GM19023 (cell line): ENCODE measurements around the gene ZBTB39.
"Not testable (repeated sequence)": the region's sequence is repeated elsewhere in the genome, so short reads cannot be mapped to it uniquely, and the experiment has no call there.

Source experiments
- ATAC-seq: cut with Tn5 transposase; IDR thresholded peaks from one replicate; pipeline ENCODE4 v1.9.1; 2021; ENCODE audit warnings: mild to moderate bottlenecking, moderate library complexity; ENCODE audit not compliant: unreplicated experiment

ZBTB39 gene

DNA sequence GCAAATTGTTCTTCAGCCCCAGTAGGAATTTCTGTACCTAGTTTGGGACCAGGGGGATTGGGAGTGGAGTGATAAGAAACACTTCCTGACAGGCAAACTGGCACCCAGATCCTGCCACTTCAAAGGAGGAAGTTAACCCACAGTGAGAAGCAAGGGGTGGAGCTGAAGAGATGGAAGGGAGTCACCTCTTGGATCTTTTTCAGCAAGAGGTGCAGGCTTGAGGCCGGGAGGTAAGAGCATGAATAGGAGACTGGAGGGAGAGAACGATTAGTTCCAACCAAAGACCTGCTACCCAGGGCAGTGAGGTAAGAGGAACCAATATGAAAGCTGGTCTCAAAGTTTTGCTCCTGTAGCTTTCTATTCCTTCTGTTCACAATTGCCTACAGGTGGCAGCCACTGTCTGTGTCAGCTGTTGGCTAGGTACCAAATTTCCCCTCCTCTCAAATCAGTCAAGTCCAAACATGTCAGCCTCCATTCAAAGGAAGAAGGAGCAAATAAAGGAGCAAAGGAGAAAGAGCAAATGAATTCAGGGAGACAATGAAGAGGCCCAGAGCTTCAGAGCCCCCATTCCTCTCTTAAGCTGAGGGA, 24.9 kb upstream of the ZBTB39 start:
- no peak for ATAC-seq

DNA sequence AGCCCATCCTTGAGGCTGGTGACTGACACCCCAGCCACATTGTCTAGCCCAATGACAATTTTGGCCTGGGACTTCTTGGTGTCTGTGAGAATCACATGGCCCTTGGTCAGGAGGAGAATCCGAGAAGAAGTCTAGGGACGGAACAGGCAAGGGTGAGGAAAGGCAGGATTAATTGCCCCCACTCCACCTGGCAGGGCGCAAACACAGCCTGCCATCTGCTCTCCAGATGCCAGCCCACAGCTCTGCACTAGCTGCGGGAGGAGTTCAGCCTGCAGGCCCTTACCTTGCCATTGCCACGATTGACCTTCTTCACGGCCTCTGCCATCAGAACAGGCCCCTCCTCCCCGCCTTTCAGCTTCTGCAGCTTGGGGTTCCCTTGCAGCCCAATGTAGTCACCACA, 23.1 kb upstream of the ZBTB39 start:
- ATAC-seq = no peak

DNA sequence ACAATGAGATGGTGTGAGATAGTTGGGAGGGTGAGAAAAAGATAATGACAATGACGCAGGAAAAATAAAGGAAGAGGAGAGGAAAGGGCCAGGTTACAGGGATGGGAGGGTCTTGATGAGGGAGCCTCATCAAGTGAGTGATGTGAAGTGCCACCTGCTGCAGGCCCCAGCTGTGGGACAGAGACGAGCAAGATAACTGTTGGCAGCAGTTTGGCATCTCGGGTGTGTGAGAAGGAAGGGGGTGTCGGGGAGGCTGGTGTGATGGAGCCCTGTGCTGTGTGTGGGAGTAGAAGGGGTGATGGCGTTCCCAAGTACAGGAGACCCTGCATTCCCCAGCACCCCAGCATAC, 21.4 kb upstream of the ZBTB39 start:
- ATAC-seq = no peak

DNA sequence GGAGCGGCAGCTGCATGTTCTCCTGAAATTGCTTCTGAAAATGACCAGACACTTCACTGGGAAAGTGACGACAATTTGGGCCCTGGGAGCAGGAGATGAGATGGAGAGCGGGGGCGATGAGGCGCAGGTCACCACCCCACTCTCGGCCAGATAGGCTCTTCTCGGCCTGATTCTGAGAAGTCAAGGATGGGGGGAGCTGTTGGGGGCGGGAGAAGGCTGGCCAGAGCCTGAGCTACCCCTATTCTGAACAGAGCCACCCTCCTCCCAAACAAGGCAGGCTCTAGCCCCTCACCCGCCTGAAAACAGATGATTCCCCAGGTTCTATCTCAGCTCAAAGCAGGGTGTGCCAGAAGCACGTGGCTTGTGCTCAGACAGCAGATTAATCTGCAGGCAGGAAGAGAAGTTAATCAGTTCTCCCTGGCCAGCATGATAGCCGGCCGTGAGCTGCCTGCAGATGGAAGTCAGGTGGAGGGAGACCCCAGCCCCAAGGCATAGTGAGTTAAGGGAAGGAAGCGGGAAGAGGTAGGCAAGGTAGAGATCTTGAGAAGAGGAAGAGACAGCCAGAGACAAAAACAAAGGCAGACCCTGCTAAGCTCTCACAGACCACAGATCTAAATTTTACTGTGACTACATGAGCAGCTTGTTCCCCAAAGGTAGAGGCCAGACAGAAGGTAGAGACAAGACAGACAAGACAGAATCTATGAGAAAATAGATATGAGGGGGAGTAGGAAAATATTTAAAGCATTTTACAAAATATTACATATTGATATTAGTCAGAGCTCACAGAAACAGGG, 20.9 kb upstream of the ZBTB39 start:
- ATAC-seq = no peak

DNA sequence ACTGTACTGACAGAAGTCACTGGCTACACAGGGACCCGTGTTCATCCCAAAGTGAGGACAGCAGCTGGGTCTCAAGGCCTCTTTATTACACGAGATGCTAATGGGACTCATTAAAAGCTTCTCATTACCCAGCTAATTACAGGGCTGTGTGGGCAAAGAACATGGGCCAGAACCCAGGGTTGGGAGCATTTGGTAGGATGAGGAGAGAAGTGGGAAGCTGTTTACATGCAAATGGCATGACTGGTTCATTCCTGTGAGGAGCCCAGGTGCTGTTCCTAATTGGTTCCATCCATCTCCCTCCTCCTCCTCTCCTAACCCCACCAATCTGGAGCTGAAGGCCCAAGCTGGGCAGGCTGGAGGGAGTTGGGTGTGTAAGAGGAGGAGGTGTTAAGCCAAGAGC, 18.9 kb upstream of the ZBTB39 start:
- no peak for ATAC-seq

DNA sequence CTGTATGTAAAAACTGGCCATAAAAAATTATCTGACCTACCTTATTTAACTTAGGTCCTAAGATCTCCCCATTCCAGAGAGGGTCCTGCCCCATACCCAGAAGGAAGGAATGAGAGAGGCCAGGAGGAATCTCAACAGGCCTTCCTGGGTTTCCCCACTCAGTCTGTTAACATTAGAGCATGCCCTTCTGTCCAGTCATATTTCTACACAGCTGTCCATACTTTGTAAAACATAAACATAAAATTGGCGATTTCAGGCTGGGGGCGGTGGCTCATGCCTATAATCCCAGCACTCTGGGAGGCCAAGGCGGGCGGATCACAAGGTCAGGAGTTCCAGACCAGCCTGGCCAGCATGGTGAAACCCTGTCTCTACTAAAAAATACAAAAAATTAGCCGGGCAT, 16.0 kb upstream of the ZBTB39 start:
- not testable (repeated sequence) for ATAC-seq

DNA sequence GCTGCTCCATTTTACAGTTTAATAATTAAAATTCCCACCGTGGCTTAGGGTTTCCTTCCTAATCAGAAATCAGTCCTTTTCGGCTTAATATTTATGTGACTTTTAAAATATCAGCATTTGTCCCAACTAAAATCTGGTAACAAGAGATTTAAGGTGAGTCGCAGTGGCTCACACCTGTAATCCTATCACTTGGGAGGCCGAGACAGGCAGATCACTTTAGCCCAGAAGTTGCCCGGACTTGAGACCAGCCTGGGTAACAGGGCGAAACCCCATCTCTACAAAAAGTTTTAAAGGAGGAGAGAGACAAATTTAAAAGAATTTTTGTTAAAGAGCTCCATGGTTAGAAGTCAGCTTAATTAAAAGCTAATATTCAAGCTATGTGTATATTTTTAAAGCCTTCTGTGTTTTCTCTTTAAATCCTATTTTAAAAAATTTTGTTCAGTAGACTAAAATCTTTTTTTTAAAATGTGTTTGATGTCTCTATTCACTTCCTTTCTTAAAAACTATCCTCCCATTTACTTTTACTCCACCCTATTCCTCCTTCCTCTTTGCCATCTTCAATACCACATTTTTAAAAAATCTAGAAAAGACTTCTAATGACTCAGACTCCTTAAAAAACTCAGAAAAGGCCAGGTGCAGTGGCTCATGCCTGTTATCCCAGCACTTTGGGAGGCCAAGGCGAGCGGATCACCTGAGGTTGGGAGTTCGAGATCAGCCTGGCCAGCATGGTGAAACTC, 13.8 kb upstream of the ZBTB39 start:
- no peak for ATAC-seq

DNA sequence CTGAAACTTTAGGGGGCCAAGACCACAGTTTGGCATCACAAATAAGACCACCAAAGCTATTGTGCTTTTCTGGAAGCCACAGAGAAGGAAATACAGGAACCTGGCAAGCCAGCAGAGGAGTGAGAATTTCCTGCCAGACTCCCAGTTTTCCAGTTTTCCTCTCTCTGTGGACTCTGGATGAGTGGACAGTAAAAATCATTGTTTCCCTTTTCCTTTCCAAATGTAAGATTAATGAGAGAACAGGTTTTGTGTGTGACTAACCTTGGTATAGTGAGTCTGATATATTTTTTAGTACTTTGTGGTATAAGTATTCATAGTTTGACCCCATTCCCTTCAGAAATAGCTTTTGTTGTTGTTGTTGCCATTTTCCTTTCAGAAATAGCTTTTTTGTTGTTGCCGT, 12.6 kb upstream of the ZBTB39 start:
- no peak for ATAC-seq

DNA sequence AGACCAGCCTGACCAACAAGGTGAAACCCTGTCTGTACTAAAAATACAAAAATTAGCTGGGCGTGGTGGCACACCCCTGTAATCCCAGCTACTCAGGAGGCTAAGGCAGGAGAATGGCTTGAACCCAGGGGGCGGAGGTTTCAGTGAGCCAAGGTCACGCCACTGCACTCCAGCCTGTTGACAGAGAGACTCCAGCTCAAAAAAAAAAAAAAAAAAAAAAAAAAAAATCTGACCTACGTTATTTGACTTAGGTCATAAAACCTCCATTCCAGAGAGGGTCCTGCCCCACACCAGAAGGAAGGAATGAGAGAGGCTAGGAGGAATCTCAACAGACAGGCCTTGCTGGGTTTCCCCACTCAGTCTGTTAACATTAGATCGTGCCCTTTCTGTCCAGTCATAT, 12.0 kb upstream of the ZBTB39 start:
- not testable (repeated sequence) for ATAC-seq

DNA sequence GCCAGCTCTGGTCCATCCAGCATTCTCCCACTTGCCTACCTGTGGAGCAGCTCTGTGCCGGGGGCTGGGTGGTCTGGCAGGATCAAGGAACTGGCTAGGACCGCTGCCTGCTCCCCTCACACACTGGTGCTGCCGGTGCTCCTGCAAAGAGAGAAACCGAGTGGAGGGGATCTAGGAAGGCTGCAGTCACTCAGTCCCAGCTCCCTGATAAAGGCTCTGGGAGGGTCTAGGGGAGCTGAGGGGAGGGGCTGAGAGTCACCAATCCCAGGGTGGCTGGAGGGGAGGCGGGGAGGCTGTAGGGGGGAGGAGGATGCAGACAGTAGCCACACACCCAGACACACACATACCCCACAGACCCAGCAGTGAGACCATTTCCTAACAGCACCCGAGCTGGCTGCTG, 10.0 kb upstream of the ZBTB39 start, which contains the start of gene TAC3:
Gene TAC3 (minus strand): TSS at position 182 of the 400 bp plus-strand sequence. CDS start 732 bp downstream, outside the sequence.
- ATAC-seq = no peak

DNA sequence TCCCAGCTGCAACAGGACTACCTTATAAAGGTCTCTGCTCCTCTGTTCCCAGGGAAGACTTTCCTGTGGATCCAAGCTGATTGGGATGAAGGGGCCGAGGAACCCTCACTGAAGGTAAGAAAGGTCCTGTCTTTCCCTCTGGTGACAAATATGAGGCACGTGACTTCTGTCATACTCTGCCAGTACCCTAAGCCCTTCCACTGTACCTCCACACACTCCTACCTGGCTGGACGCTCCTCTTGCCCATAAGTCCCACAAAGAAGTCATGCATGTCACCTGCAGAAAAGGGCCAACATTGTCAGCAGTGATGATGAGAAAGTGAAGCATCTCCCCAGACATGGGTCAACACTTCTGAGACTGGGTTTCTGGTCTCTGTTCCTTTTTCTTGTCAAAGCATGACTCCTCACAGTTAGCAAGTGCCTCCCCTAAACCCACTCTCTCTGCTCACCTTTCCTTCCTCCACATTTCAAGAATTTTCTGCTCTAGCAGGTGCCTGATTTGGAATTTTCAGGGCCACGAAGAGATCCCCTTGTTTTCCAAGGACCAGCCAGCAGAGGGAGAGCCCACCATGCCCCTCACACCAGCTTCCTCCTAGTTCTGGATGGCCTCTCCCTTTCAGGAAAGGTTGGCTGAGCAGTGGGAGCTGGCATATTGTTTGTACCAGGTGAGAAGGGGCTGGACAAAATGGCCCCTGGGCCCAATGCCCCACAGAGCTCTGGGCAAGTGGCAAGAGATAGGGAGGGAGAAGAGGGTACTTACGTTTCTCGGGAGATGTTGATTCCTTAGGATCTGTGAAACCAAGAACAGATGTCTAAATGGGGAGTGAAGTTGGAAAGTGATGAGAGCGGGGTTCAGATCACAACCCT, 6.5 kb upstream of the ZBTB39 start:
- peak; percentile 78 for ATAC-seq

DNA sequence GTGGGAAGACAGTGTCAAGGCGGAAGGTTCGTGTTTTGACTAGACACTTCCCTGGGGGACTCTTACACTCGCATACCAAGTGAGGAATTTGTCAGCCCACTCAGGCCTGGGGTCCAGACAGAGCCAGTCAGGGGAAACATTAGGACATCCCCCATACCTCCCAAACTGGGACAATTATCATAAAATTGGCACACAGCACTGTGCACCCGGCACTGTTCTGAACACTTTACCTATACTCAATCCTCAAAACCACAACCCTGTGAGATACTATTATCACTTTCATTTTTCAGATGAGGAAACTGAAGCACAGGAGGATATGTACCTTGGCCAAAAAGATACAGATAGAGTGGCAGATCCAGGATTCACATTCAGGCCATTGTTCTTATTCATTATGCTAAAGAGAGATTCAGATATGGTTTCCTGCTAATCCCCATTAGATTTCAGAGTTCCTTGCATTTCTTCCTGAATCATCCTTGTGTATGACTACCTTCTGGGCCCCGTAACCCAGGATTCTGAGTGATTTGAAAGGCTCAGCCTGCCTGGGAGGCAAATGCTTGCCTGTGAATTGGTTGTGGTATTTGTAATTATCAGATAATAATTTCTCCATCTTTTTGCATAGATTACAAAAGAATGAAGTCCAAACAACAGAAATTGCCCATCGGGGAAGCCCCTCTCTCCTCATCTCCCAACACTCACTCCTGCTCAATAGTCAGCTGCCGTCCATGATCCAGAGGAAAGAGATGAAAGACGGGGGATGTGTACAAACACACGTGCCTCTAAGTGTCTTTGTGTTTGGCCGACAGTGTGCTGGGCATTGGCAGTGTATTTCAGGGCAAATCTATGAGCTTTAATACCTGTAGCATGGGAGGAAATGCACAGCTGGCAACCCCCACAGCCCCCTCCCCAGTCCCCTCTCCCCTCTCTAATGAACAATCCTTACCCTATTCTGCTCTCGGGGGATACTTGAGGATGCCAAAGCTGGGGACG, 5.4 kb upstream of the ZBTB39 start:
- no peak for ATAC-seq

DNA sequence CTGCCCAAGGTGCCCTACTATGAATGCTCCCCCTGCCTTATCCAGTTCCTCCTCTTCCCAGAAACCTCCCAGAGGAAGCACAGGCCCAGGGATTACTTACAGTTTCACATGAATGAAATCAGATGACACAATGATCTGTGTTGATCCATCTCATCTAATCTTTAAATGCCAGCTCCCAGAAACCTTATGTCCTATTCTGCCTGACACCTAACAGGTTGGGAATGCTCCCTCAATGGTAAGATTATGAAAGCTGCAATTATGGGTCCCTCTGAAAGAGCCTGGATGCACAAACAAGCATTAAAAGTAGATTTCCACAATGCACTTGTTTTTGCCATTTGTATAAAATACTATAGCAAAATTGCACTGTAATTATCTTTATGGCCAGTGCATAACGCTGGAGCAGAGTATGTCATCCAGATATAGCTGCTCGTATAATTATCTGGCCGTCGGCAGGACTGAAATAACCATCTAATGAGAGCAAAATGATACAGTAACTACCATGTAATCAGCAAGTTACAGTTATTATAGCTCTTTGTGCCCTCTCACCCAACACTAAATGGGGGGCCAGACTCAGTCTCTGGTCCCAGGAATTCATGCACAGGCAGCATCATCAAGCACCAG, 4.4 kb upstream of the ZBTB39 start:
- no peak for ATAC-seq

DNA sequence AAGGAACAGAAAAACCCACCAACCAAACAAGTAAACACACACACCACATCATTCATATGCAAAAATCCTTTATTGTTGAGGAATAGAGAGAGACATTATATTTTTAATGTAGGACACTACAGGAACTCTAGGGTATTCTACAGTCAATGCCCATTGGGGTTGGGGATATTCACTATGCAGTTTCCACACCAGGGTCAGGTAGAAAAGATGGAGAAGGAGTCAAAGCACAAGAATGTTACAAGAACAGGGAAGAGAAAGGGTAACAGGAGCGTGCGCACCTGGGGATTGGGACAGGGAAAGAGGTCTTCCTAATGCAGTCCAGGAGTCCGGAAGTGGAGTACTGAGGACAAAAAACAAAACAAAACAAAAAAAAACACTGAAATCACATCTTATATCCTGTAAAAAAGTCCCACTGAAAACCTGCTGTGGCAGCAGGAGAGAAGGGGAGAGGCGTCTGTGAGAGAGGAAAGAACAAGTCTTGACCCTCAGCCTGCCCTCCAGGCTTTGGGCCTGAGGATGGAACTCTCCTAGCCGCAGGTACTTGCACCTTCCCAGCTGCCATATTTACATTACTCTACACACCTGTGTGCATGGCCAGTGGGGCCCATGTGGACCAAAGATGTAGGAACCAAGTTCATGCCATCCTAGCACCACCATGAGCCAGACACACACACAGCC, 3.7 kb upstream of the ZBTB39 start:
- no peak for ATAC-seq

DNA sequence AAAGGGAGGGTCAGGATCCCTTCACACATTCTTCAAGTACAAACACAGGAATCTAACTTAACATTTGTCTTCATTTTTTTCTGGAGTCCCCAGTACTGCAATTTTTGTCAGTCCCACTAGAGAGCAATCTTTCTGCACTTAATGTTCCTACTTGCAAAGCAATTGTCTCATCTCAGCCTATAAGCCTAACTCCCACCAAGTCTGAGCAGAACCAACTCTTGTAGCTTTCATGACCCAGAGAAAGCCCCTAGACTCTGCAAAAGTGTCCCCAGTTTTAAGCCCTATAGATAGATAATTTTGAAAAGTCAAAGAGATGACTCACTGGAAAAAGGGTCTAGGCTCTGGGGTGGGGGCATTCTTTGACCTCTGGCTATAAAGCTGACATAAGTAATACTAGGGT, 1.8 kb upstream of the ZBTB39 start:
- ATAC-seq = no peak

DNA sequence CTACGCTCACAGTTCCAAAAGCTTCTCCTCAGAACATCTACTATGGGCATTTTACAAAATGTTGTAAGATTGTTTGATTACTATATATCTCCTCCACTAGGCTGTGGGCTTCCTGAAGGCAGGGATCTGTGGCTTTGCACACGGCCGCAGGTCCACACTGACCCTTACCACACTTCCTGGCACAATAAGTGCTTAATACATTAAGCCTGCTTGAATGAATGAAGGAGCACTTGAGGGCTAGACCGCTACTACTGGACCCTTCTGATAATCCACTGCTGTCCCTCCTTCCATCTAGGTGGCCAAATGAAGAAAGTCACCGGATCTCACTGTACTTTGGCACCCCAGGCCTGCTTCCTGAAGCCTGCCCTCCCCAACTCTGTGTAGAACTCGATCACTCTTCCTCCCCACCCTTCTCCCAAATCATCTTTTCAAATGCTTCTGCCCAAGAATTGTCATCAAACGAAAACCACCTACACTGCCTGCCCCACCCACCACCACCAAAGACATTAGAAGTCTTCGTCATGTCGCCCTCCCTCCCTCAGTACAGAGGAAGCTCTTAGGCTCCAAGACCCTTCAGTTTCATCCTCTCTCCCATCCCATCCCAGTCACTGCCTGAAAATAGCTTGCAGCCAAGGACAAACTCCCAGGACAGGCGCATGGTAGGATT, 596 bp upstream of the ZBTB39 start:
- ATAC-seq = no peak

DNA sequence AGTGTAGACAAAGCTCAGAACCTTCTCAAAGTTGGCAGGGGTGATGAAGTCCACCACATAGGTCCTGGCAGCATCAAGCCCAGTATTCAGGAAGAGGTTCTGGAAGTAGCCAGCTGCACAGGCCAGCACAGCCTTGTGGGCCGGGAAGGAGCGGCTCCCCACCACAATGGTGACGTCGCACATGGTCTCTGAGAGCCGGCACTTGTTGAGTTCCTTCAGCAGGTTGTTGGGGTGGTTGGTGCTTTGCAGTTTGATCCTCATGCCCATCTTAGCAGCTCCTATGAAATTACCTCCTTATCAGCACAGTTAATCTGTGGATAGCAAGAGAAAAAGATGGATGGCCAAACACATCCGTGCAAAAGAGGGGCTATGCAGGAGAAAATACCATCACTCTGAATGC, 1.7 kb downstream of the ZBTB39 start:
- ATAC-seq = no peak

DNA sequence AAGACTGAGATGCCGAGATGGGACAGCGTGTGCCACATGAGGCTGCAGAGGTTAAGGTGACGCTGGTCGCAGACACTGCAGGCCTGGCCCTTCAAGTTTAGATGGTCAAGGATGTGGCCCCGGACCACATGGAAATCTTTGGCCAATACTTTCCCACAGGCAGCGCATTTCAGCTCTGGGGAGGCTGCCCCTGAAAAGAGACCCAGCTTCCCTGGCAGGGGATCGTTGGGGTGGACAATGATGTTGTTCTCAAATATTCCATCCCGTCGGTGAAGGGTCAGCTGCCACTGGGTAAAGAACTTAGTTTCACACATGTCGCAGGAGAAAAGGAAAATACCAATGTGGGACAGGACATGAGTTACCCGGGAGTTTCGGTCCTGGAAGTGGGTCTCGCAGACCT, 3.0 kb downstream of the ZBTB39 start:
- no peak for ATAC-seq
